Measurements from ENCODE around the gene WAC. TPM values are rescaled to one million over a fixed set of nuclear protein-coding genes. Genes with fewer than 3 reads are reported as not detected.
A peak's percentile ranks its signal among the peaks of the same experiment; 100 is the strongest.
"Not testable (repeated sequence)": the region's sequence is repeated elsewhere in the genome, so short reads cannot be mapped to it uniquely, and the experiment has no call there.

Gene WAC, protein sequence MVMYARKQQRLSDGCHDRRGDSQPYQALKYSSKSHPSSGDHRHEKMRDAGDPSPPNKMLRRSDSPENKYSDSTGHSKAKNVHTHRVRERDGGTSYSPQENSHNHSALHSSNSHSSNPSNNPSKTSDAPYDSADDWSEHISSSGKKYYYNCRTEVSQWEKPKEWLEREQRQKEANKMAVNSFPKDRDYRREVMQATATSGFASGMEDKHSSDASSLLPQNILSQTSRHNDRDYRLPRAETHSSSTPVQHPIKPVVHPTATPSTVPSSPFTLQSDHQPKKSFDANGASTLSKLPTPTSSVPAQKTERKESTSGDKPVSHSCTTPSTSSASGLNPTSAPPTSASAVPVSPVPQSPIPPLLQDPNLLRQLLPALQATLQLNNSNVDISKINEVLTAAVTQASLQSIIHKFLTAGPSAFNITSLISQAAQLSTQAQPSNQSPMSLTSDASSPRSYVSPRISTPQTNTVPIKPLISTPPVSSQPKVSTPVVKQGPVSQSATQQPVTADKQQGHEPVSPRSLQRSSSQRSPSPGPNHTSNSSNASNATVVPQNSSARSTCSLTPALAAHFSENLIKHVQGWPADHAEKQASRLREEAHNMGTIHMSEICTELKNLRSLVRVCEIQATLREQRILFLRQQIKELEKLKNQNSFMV
- 70.2 and 91.7 TPM in 2 replicates for total RNA-seq (2014; rRNA removed; shearing (Covaris generic))

DNA sequence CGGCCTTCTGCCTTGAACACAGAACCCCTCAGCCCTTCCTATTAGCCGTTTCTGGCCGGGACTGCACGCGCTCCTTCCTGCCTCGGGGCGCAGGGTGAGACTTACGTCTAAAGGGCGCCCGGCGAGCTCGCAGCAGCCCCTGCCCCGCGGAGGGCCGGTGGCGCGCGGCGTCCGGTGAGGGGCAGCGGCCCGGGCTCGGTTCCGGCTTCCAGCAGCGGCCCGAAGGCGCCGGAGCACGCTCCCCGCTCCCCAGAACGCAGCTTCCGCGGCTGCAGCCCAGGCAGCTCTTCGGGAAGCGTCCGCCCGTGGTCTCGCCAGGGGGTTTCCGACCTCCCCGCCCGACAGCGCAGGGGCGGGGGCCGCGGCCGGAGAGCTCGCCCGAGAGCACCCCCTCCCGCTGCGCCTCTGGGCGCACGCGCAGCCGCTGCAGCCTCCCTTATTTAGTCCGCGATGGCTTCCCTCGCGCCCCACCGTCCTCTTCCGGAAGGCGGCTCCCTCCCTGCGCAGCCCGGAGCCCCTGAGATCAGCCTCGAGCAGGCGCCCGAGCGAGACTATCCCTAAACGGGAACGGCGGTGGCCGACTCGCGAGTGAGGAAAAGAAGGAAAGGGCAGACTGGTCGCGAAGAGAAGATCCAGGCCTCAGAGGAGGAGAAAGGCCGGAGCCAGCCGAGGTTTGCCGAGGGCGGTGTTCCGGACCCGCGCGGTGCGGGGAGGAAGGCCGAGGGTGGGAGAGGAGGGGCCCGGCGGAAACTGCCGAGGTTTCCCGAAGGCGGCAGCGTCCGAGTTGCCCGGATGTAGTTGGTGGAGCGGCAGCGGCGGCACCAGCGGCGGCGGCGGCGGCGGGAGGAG, at the start of gene WAC:
Gene WAC, plus strand, starts transcription at position 782 of the 849 bp plus-strand sequence. CDS start 462 bp downstream, outside the sequence.
- DNase-seq (ENCODE audit: low read depth): peak; percentile 92

DNA sequence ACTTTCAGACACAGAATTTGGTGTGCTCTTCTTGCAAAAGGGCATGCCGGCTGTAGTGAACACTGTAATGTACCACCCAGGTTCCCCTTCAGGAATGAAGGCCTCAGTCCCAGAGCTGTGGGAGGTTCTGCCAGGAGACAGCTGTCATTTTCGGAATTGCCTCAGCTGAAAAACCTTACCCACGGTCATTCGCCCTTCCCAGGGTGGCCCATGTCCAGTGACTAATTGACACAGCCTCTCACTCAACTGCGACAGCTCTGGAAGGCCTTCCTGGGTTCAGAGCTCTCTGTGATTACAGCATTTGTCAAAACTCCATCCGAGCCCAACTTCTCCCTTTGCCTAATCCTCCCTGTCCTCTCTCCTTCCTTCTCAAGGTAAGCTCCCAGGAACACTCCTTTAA, 43.7 kb upstream of the WAC start:
- no peak for DNase-seq (ENCODE audit: low read depth)

DNA sequence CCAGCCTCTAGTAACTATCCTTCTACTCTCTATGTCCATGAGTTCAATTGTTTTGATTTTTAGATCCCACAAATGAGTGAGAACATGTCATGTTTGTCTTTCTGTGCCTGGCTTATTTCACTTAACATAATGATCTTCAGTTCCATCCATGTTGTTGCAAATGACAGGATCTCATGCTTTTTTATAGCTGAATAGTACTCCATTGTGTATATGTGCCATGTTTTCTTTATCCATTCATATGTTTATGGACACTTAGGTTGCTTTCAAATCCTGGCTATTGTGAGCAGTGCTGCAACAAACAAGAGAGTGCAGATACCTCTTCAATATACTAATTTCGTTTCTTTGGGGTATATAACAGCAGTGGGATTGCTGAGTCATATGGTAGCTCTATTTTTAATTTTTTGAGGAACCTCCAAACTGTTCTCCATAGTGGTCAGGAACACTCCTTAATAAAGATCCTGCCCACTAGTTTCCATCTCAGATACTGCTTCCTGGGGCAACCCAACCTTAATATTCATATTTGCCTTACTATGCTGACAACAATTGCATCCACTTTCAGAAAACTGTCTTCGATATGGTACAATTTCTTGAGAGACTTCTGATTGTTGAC, 42.6 kb upstream of the WAC start:
- not testable (repeated sequence) for DNase-seq (ENCODE audit: low read depth)

DNA sequence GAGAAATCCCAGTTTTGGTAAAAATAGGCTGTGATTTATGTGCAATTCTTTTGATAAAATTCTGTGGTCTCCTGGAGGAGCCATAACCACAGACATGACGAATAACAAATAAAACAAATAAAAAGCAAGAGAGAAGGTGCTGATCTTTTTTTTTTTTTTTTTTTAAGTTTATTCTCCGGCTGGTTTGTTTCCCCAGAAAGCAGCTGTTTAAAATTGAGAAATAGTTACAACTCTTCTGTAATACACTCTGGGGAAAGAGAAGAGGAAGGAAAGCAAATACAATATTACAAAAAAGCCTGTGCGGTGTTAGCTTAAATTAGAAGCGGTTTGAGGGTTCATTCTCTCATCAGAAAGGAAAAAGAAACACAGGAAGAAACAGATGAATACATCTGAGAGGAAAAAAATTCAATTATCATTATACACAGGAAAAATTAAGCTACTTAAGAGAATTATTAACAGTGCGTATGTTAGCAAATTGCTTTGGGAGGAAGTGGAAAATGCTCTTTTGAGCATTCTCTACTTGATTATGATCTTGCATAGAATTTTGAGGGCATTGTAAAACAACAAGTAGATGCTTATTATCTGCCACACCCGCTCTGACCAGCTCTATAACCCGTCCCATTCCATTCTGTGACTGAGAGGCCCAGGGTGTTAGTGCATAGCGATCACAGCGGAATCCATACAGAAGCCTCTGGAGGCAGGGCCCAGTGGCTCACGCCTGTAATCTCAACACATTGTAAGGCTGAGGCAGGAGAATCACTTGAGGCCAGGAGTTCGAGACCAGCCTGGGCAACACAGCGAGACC, 40.6 kb upstream of the WAC start:
- DNase-seq (ENCODE audit: low read depth): no peak

DNA sequence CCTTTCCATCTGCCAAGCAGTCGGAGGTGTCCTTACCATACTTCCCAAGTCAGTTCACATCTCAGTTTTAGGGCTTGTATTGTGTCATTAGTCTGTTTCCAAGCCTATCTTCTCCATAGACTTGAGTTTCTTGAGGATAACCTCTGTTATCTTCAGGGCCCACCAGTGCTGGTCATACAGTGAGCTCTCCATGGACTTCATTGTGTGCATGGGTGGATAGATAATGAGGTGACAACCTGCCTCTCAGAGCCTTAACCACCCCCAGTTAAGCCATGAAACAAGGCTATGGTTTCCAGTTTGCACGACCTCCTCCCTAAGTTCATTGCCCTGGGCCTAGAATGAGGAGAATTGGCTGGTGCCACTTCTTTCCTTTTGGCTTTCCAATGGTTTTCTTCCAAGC, 38.5 kb upstream of the WAC start:
- DNase-seq (ENCODE audit: low read depth): no peak

DNA sequence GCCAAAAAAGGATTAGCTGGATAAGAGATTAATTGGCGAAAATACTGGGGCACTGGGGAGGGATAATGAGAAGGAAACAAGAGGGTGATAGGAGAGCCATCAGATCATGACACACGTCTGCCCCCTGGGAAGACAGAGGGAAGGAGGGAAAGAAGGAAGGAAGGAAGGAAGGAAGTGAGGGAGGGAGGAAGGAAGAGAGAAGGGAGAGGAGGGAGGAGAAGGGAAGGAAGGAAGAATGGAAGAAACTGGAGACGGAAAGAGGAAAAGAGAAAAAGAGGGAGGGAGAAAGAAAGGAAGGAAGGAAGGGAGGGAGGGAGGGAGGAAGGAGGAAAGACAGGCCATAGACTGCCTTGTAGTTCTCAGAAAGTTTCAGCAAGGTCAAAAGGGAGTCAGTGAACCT, 37.8 kb upstream of the WAC start:
- no peak for DNase-seq (ENCODE audit: low read depth)

DNA sequence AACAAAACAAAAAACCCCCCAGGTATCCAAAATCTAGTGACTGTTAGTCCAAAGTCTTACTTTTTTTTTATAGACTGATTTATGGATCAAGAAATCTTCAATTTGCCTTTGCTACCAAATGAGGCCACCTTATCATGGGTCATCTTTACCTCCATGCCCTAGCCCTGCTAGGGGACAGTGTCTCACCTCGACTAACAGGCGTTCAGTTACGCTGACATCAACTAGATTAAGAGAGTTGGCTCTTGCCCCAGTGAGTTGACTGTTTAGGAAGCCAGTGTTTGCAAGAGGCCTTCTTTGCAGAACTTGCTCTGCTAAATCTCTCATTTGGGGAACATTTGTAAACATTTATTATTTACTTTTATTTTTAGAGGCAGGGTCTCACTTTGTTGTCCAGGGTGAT, 36.9 kb upstream of the WAC start:
- no peak for DNase-seq (ENCODE audit: low read depth)

DNA sequence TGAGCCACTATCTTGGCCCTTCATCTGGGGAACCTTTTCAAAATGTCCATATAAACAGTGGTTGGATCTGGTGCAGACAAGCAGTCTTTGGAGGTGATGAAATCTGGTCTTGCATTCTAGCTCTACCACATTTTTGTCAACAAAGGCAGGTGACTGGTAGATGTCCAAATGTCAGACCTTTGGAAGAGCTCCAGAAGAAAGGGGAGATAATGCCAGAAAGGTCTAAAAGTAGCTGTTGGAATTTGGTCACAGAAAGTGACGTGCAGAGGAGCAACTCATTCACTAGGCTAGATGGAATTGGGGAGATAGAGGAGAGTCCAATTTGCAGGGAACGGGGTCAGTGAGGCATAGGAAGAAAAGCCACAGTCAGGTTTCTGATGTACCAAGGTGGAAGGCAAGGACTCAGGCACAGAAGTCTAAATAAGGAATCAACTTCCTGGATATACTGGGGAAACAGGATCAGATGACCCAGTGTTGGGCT, 36.4 kb upstream of the WAC start:
- DNase-seq (ENCODE audit: low read depth): no peak

DNA sequence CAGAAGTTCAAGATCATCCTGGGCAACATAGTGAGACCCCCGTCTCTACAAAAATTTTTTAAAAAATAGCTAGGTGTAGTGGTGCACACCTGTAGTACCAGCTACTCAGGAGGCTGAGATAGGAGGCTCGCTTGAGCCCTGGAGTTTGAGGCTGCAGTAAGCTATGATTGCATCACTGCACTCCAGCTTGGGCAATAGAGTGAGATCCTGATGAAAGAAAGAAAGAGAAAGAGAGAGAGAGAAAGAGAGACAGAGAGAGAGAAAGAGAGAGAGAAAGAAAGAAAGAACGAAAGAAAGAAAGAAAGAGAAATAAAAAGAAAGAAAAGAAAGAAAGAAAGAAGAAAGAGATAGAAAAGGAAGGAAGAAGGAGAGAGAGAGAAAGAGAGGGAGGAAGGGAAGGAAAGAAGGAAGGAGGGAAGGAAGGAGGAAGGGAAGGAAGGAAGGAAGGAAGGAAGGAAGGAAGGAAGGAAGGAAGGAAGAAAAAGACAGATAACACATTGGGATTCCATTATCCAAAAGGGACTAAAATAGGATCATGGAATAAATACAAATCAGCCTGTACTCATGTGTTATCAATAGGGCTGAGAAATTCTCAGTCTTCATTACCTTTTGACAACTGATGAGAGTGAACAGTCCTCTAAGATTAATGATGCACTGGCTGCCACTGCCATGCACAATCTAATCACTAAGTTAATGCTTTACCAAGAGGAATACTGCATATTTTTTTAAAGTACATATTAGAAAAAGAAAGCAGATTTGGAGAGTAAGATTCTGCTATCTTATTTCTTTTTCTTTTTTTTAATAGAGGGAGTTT, 35.4 kb upstream of the WAC start:
- no peak for DNase-seq (ENCODE audit: low read depth)

DNA sequence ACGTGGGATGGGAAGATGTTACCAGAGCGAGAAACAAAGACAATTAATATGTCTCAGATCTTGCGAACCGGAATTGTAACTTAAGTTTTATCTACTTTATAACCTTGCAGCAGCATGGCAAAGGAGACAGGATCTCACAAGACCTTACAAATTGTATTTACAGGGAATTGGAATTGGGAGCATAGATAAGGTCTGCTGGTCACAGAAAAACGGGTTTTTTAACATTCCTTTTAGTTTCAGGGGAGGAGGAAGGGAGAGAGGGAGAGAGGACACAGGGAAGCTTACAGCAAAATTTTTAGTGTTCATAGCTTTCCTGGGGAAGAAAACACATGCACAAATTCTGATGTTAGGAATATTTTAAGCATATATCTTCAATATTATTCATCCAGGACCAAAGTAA, 32.7 kb upstream of the WAC start:
- DNase-seq (ENCODE audit: low read depth): not testable (repeated sequence)

DNA sequence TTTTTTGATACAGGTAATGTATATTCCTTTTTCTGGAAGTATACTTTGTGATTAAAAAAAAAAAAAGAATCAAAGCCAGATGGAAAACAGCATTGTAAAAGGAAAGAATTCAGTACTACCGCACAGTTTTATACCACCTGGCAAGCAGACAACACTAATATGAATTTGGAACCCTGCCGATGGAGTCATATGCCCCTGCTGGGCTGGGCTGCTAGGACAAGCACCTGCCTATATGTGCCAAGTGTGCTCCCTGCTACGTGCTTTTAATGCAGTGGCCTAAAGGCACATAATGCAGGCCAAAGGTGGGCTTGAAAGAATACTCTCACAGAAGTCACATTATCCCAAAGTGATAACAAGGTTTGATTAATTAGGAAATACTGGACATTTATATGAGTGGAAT, 29.8 kb upstream of the WAC start:
- DNase-seq (ENCODE audit: low read depth): peak; percentile 15

DNA sequence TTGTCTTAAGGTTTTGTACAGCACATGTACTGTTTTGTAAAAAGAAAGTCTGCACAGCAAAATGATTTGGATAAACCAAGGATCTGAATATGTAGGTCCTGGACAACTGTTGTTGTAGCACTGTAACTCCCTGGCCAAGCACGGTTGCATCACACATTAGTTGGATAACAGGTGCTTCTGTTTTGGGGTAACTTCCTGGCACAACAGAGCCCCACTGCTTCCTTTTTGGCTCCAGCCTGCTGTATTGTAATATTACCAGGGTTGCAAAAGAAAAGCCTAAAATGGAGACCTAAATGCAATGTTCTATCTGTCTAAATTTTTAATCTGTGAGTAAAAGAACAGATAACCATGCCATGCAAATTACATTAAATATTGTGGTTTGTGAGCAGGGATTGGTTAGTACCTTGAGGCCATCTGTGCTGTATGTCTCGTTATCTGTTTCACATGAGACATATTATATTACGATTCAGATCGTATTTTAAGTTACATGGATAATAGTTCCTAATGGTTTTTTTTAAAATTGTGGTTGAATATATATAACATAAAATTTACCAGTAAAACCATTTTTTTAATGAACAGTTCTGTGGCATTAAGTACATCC, 27.5 kb upstream of the WAC start:
- DNase-seq (ENCODE audit: low read depth): no peak

DNA sequence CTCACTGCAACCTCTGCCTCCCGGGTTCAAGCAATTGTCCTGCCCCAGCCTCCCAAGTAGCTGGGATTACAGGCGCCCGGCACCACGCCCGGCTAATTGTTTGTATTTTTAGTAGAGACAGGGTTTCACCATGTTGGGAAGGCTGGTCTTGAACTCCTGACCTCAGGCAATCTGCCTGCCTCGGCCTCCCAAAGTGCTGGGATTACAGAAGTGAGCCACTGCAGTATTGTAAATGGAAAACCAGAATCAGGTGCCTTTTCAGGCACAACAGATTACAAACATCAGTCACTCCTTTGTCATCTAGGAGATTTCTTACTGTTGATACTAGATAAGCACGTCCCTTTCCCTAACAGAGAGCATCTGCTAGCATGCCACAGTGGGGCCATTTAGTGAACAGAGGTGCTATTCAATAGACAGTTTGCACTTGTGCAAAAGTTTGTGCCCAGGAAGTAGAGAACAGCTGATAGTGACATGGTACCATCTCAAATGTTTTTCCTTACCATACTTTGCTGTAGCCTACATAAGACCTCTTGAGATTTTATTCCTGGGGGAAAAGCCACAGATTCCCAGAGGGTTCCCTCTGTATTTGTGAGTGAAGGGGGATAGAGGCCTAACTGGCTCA, 24.5 kb upstream of the WAC start:
- no peak for DNase-seq (ENCODE audit: low read depth)

DNA sequence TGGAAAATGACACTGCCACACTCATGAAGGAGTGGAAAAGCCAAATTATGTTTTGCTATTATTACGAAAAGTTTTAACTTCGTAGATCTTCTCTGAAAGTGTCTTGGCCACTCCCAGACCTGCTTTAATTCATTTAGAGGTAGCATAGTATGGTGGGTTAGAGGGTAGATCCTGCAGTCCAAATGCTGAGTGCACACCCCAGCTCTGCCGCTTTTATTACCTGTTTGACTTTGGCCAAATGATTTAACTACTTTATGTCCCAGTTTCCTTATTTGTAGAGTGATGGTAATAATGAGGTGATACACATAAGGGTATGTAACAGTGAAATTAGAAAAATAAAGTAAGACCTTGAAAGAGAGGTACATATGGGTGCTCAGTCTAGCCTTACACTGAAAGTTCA, 23.6 kb upstream of the WAC start:
- no peak for DNase-seq (ENCODE audit: low read depth)

DNA sequence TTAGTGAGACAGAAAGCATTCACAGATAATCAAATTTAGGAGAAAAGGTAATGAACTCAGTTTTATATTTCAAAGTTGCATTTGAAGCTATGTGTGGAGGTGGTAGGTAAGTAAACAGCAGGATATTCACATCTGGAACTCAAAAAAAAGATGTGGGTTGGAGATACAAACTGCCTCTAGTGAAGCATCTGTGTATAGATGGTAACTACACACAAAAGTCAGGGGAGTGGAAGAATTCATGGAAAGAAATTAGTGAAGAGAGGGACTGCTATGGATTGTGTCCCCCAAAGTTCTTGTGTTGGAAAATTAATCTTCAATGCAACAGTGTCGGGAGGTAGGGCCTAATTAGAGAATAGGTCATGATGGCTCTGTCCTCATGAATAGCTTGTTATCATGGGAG, 18.3 kb upstream of the WAC start:
- DNase-seq (ENCODE audit: low read depth): no peak

DNA sequence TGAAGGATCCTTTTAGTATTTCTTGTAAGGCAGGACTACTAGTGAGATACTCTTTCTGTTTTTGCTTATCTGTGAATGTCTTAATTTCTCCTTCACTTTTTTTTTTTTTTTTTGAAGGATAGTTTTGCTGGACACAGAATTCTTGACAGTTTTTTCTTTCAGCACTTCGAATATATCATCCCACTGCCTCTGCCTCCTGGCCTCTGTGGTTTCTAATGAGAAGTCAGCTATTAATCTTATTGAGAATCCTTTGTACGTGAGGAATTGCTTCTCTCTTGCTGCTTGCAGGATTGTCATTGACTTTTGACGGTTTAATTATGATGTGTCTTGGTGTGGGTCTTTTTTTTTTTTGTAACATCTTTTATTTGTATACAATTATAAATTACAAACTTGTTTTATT, 12.6 kb upstream of the WAC start:
- no peak for DNase-seq (ENCODE audit: low read depth)

DNA sequence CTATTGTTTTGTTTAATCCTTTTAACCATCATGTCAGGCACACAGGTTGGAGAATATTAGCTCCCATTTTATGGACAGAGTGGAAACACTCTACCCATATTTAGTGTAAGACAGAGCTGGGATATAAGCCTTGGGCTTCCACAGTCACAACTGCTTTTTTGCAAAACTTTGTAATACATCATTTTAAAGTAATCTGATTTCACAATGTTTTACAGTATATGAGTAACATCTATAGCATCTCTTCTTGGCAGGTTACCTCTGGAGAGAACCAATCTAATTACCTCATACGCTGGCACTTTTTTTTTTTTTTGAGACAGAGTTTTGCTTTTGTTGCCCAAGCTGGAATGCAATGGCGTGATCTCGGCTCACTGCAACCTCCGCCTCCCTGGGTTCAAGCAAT, 12.1 kb upstream of the WAC start:
- peak; percentile 25 for DNase-seq (ENCODE audit: low read depth)

DNA sequence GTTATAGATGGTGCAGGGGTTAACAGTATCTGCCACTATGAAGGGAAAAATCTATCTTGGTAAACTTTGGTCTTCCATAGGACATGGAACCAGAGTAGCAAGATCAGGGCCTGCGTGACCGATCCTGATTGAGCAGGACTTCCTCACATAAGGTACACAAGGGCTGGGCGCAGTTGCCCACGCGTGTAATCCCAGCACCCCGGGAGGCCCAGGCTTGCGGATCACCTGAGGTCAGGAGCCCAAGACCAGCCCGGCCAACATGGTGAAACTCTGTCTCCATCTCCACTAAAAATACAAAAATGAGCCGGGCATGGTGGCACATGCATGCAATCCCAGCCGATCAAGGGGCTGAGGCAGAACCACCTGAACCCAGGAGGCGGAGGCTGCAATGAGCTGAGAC, 11.0 kb upstream of the WAC start:
- not testable (repeated sequence) for DNase-seq (ENCODE audit: low read depth)

DNA sequence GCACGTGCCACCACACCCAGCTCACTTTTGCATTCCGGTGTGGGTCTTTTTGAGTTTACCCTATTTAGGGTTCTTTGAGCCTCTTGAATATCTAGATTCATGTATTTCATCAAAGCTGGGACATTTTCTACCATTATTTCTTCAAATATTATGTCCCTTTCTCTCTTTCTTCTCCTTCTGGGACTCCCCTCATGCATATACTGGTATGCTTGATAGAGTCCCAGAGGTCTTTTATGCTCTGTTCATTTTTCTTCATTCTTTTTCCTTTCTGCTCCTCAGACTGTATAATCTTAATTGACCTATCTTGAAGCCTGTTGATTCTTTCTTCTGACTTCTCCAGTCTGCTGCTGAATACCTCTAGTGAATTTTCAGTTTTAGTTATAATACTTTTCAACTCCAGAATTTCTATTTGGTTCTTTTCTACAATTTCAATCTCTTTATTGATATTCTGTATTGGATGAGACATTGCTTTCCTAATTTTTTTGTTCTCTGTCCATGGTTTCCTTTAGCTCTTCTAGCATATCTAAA, 9.1 kb upstream of the WAC start:
- no peak for DNase-seq (ENCODE audit: low read depth)
